ENCODE results near the gene RPP30. TPM values are rescaled to one million over a fixed set of nuclear protein-coding genes. Genes with fewer than 3 reads are reported as not detected.

RPP30 gene
- total and polyA plus RNA-seq, 4 donors, result 11.2 to 22.6 (median 13.0) TPM

- H3K9ac ChIP-seq (ENCODE audit: low read depth in 1 of 2, low read length in 2 of 2), result no peak overlapping the region
- WGBS, result 79% methylated on average over 10 of the region's 10 CpGs
- H3K27me3 ChIP-seq (ENCODE audit: control insufficient read depth in 4 of 4, insufficient read depth in 4 of 4, low read length in 3 of 4), result peaks cover 0 to 4% (median 0%) of the 10 kb centered on the region in 4 donors
- no peaks in the 10 kb centered on the region for H3K9me3 ChIP-seq (ENCODE audit: control insufficient read depth in 4 of 4, low read length in 3 of 4)
- DNase-seq (ENCODE audit: low spot score), result no peak
- H3K4me3 ChIP-seq (ENCODE audit: low read depth in 1 of 3, low read length in 3 of 3), result no peak overlapping the region
- TF ChIP-seq FOXA1 (IDR thresholded peaks at IDR 0.05) (no peak), CTCF (IDR thresholded peaks at IDR 0.05; ENCODE audit: low read depth, low read length, missing input control) (no peak), EGR1 (IDR thresholded peaks at IDR 0.05; ENCODE audit: low read depth in 2 of 2) (no peak), RAD21 (IDR thresholded peaks at IDR 0.05) (no peak)
- H3K27ac ChIP-seq (ENCODE audit: low read depth in 1 of 2, low read length in 2 of 2), result no peak overlapping the region
- H3K36me3 ChIP-seq (ENCODE audit: control insufficient read depth in 4 of 4, insufficient read depth in 3 of 4, low read depth in 1 of 4, low read length in 3 of 4), result no peaks in the 10 kb centered on the region
- peaks cover 0 to 3% (median 0%) of the 10 kb centered on the region in 4 donors for H3K4me1 ChIP-seq (ENCODE audit: control insufficient read depth in 4 of 4, insufficient read depth in 4 of 4, low read length in 3 of 4)
Observed at GRCh38 chr10:90914992-90915765, 43.4 kb downstream of the RPP30 start.

GRCh38 chr10:90915766-90916075 is 43.9 kb downstream of the RPP30 start:
- Histone ChIP-seq H3K4me3 (ENCODE audit: low read depth in 1 of 3, low read length in 3 of 3) (no peak overlapping the region), H3K4me1 (ENCODE audit: control insufficient read depth in 4 of 4, insufficient read depth in 4 of 4, low read length in 3 of 4) (peaks cover 0 to 3% (median 0%) of the 10 kb centered on the region in 4 donors), H3K36me3 (ENCODE audit: control insufficient read depth in 4 of 4, insufficient read depth in 3 of 4, low read depth in 1 of 4, low read length in 3 of 4) (no peaks in the 10 kb centered on the region), H3K27ac (ENCODE audit: low read depth in 1 of 2, low read length in 2 of 2) (no peak overlapping the region), H3K27me3 (ENCODE audit: control insufficient read depth in 4 of 4, insufficient read depth in 4 of 4, low read length in 3 of 4) (peaks cover 0 to 4% (median 0%) of the 10 kb centered on the region in 4 donors), H3K9ac (ENCODE audit: low read depth in 1 of 2, low read length in 2 of 2) (no peak overlapping the region), H3K9me3 (ENCODE audit: control insufficient read depth in 4 of 4, low read length in 3 of 4) (no peaks in the 10 kb centered on the region)
- no peak for TF ChIP-seq ATF3 (IDR thresholded peaks at IDR 0.05)
- TF ChIP-seq RAD21 (IDR thresholded peaks at IDR 0.05), result no peak
- TF ChIP-seq SP1 (IDR thresholded peaks at IDR 0.05), result no peak
- WGBS, result 79% methylated on average over 11 of the region's 11 CpGs
- DNase-seq (ENCODE audit: low spot score), result no peak

- Histone ChIP-seq H3K4me3 (ENCODE audit: low read depth in 1 of 3, low read length in 3 of 3) (no peak overlapping the region), H3K9ac (ENCODE audit: low read depth in 1 of 2, low read length in 2 of 2) (no peak overlapping the region), H3K9me3 (ENCODE audit: control insufficient read depth in 4 of 4, low read length in 3 of 4) (no peaks in the 10 kb centered on the region), H3K27me3 (ENCODE audit: control insufficient read depth in 4 of 4, insufficient read depth in 4 of 4, low read length in 3 of 4) (peaks cover 0 to 4% (median 0%) of the 10 kb centered on the region in 4 donors), H3K27ac (ENCODE audit: low read depth in 1 of 2, low read length in 2 of 2) (no peak overlapping the region), H3K4me1 (ENCODE audit: control insufficient read depth in 4 of 4, insufficient read depth in 4 of 4, low read length in 3 of 4) (peaks cover 0 to 2% (median 0%) of the 10 kb centered on the region in 4 donors), H3K36me3 (ENCODE audit: control insufficient read depth in 4 of 4, insufficient read depth in 3 of 4, low read depth in 1 of 4, low read length in 3 of 4) (no peaks in the 10 kb centered on the region)
- TF ChIP-seq JUND (IDR thresholded peaks at IDR 0.05) (no peak), ZBTB33 (IDR thresholded peaks at IDR 0.05) (no peak), HNF4A (conservative IDR thresholded peaks at IDR 0.05) (no peak), FOXA1 (IDR thresholded peaks at IDR 0.05) (no peak), TAF1 (conservative IDR thresholded peaks at IDR 0.05) (no peak), ATF3 (IDR thresholded peaks at IDR 0.05) (no peak), CTCF (IDR thresholded peaks at IDR 0.05; ENCODE audit: low read depth, low read length, missing input control) (no peak), SP1 (IDR thresholded peaks at IDR 0.05) (no peak), HNF4G (IDR thresholded peaks at IDR 0.05) (no peak), NR2F2 (IDR thresholded peaks at IDR 0.05) (no peak), REST (IDR thresholded peaks at IDR 0.05) (no peak), YY1 (IDR thresholded peaks at IDR 0.05) (no peak)
- 86% methylated on average over 6 of the region's 6 CpGs for WGBS
- no peak for DNase-seq (ENCODE audit: low spot score)
Observed at GRCh38 chr10:90916392-90917237, 44.8 kb downstream of the RPP30 start.

Measured in liver (tissue), 9 donors.